Lower leg skin (tissue), 3 donors: Measurements from ENCODE around the gene MAGT1.

ENCODE experiments used
- CTCF ChIP-seq, 3 donors: fragments of 450-650 bp; IDR thresholded peaks; one replicate each; pipeline ENCODE4 v1.5.1; 2016; ENCODE audit warnings: antibody characterized with exemption in 3 of 3, mild to moderate bottlenecking in 3 of 3, moderate library complexity in 2 of 3
- POLR2A ChIP-seq, 2 donors: fragments of 450-650 bp; IDR thresholded peaks; one replicate each; pipeline ENCODE4 v1.6.1; 2016 to 2017; ENCODE audit warnings: antibody characterized with exemption in 2 of 2, mild to moderate bottlenecking in 1 of 2, moderate library complexity in 1 of 2

- no peak for TF ChIP-seq POLR2A (IDR thresholded peaks at IDR 0.05)
- TF ChIP-seq CTCF (IDR thresholded peaks at IDR 0.05) = no peak
These were observed 75.0 kb downstream of the MAGT1 start for GRCh38 chrX:77820091-77820727.
